GM12891 (cell line): ENCODE measurements around the gene KRTAP4-5.
"Not testable (repeated sequence)": the region's sequence is repeated elsewhere in the genome, so short reads cannot be mapped to it uniquely, and the experiment has no call there.

Source experiments
- DNase-seq: peaks from one replicate; pipeline ENCODE4 v3.0.0; 2011; ENCODE audit warnings: low spot score; ENCODE audit not compliant: insufficient read length
- FAIRE-seq: peaks from 2 replicates; lab custom pipeline; 2011; peaks lifted over from hg19 to GRCh38; lab: Jason Lieb, UNC
- PAX5 ChIP-seq: IDR thresholded peaks from 2 replicates; pipeline ENCODE4 v1.6.1; 2011; ENCODE audit warnings: low read length, moderate library complexity, mild to moderate bottlenecking; ENCODE audit not compliant: insufficient read depth, severe bottlenecking
- POLR2A ChIP-seq: IDR thresholded peaks from 2 replicates; pipeline ENCODE4 v1.6.1; 2011; ENCODE audit warnings: low read depth, low read length, control low read depth
- POLR2AphosphoS5 ChIP-seq: IDR thresholded peaks from 2 replicates; pipeline ENCODE4 v1.6.1; 2011; ENCODE audit warnings: low read depth, low read length, control low read depth
- POU2F2 ChIP-seq: IDR thresholded peaks from 2 replicates; pipeline ENCODE4 v1.6.1; 2011; ENCODE audit warnings: low read depth, mild to moderate bottlenecking, control low read depth, low read length, moderate library complexity
- SPI1 ChIP-seq: IDR thresholded peaks from 2 replicates; pipeline ENCODE4 v1.6.1; 2011; ENCODE audit warnings: low read depth, low read length, control low read depth
- TAF1 ChIP-seq: IDR thresholded peaks from 2 replicates; pipeline ENCODE4 v1.6.1; 2011; ENCODE audit warnings: low read depth, low read length, control low read depth

KRTAP4-5 gene

GRCh38 chr17:41176744-41177387, 27.2 kb upstream of the KRTAP4-5 start:
- no peak for FAIRE-seq
- no peak for DNase-seq
- no peak for TF ChIP-seq POLR2AphosphoS5
- peak; percentile 88 for TF ChIP-seq SPI1

- no peak for DNase-seq
- FAIRE-seq: no peak
- TF ChIP-seq POLR2A: no peak
- TF ChIP-seq SPI1: no peak
- TF ChIP-seq TAF1: no peak
- no peak for TF ChIP-seq POLR2AphosphoS5
- no peak for TF ChIP-seq PAX5
- no peak for TF ChIP-seq POU2F2
Measured at GRCh38 chr17:41171886-41172285, 22.3 kb upstream of the KRTAP4-5 start.

- TF ChIP-seq POU2F2: no peak
- TF ChIP-seq PAX5: no peak
- TF ChIP-seq SPI1: no peak
- no peak for TF ChIP-seq POLR2A
- no peak for TF ChIP-seq POLR2AphosphoS5
- TF ChIP-seq TAF1: no peak
- DNase-seq: no peak
- FAIRE-seq: no peak
Measured at GRCh38 chr17:41168121-41168520, 18.5 kb upstream of the KRTAP4-5 start, which contains the start of gene KRTAP4-3. Gene KRTAP4-3 (minus strand): TSS chr17:41168221. CDS start chr17:41168172, 49 bp downstream.

GRCh38 chr17:41167561-41167960, 17.9 kb upstream of the KRTAP4-5 start:
- no peak for FAIRE-seq
- no peak for DNase-seq
- TF ChIP-seq PAX5 (no peak), POLR2A (no peak), POU2F2 (no peak), SPI1 (no peak), TAF1 (no peak), POLR2AphosphoS5 (no peak)

- TF ChIP-seq SPI1: no peak
- no peak for TF ChIP-seq PAX5
- TF ChIP-seq POLR2AphosphoS5: no peak
- no peak for TF ChIP-seq TAF1
- TF ChIP-seq POLR2A: no peak
- TF ChIP-seq POU2F2: no peak
- DNase-seq (no peak), FAIRE-seq (no peak)
Measured at GRCh38 chr17:41163828-41164227, 14.2 kb upstream of the KRTAP4-5 start.

GRCh38 chr17:41160648-41161047, 11.0 kb upstream of the KRTAP4-5 start, which contains the start of gene KRTAP4-4:
Gene KRTAP4-4 (minus strand): TSS chr17:41160748. CDS start chr17:41160691, 57 bp downstream.
- DNase-seq: no peak
- no peak for FAIRE-seq
- TF ChIP-seq TAF1 (no peak), POLR2AphosphoS5 (no peak), PAX5 (no peak), POLR2A (no peak), POU2F2 (no peak), SPI1 (no peak)

GRCh38 chr17:41160190-41160589, 10.6 kb upstream of the KRTAP4-5 start:
- not testable (repeated sequence) for FAIRE-seq, DNase-seq

- DNase-seq (no peak), FAIRE-seq (no peak)
- TF ChIP-seq POLR2A: no peak
- TF ChIP-seq PAX5: no peak
- TF ChIP-seq POLR2AphosphoS5: no peak
- TF ChIP-seq POU2F2: no peak
Measured at GRCh38 chr17:41153856-41154255, 4.2 kb upstream of the KRTAP4-5 start.

GRCh38 chr17:41151525-41151924, 1.9 kb upstream of the KRTAP4-5 start:
- no peak for FAIRE-seq
- no peak for TF ChIP-seq POU2F2
- TF ChIP-seq POLR2A: no peak
- no peak for TF ChIP-seq TAF1
- TF ChIP-seq PAX5: no peak
- TF ChIP-seq POLR2AphosphoS5: no peak
- no peak for TF ChIP-seq SPI1
- DNase-seq: no peak

GRCh38 chr17:41150026-41150425, 401 bp upstream of the KRTAP4-5 start:
- FAIRE-seq (no peak), DNase-seq (no peak)
- TF ChIP-seq PAX5 (no peak), POLR2AphosphoS5 (no peak), POLR2A (no peak), SPI1 (no peak), POU2F2 (no peak), TAF1 (no peak)

GRCh38 chr17:41148971-41149651, 514 bp downstream of the KRTAP4-5 start:
- not testable (repeated sequence) for DNase-seq, FAIRE-seq
